ENCODE measurements around the gene ASPG.

ASPG gene

GRCh38 chr14:104119119-104119487, 33.6 kb downstream of the ASPG start:
- DNase-seq = no peak

- DNase-seq = no peak
Observed at GRCh38 chr14:104119488-104120251, 34.2 kb downstream of the ASPG start.

- no peak for DNase-seq
Observed at GRCh38 chr14:104120281-104120741, 34.8 kb downstream of the ASPG start.

DNA sequence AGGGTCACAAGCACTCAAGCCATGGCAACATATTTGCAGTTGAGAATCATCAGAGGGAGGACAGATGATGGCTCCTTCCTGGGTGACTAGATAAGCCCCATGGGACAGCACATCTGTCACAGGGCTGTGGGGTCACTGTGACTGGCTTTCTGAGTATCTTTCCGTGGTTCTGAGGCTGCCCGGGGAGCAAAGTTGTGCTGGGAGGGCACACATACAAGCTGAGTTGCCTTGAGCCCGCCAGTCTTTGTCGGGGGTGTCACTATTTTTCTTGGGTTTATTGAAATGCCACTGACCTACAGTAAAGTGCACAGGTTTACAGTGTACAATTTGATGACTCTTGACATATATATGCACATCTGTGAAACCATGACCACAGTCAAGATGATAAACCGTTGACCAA, 35.6 kb downstream of the ASPG start:
- DNase-seq = no peak

- no peak for DNase-seq
Observed at GRCh38 chr14:104123879-104124278, 38.4 kb downstream of the ASPG start.

- DNase-seq = no peak
Observed at GRCh38 chr14:104125011-104125410, 39.5 kb downstream of the ASPG start.

DNA sequence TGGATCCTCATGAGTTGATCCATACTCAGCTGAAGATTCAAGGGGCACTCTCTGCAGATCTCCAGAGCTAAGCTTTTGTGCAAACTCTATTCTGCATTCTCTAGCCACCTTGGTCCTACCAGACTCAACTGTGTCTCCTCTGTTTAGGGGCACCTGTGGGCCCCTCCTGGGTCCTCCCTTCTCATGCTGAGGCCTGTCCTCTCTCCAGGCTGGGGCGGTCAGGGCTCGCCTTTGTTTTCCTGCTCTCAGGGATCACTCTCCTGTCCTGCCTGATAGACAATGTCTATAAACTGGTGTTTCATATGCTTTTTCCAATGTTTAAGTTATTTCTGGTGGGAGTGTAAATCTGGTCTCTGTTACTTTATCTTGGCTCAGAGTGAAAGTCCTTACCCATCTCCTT, 41.3 kb downstream of the ASPG start:
- no peak for DNase-seq

DNA sequence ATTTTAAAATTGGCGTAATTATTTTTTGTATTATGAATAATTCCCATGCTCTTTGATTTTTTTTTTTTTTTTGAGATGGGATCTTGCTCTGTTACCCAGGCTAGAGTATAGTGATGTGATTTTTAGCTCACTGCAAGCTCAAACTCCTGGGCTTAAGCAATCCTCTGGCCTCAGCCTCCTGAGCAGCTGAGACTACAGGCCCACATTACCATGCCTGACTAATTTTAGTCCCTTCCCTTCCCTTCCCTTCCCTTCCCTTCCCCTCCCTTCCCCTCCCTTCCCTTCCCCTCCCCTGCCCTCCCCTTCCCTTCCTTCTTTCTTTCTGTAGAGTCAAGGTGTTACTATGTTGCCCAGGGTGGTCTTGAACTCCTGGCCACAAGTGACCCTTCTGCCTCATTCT, 43.5 kb downstream of the ASPG start:
- DNase-seq = no peak

GRCh38 chr14:104129556-104129955, 44.1 kb downstream of the ASPG start:
- no peak for DNase-seq

GRCh38 chr14:104130974-104131651, 45.6 kb downstream of the ASPG start:
- DNase-seq = no peak

- DNase-seq = no peak
Observed at GRCh38 chr14:104131968-104132732, 46.6 kb downstream of the ASPG start.

DNA sequence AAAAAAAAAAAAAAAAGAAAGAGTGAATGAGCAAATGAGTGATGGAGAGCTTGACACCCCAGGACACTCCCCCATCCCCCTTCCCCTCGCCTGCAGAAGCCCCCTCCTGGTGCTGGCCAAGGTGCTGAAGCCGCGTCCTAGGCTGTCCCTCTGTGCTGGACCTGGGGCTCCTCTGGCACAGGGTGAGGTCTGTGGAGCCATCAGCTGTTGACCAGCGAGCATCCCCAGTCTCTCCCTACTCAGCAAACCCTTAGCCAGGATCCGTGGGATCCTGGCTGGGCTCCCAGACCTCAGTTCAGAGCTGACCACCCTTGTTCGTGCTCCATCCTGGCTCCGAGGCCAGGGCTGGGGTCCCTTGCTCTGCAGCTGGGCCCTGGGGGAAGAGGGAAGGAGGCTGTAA, 47.5 kb downstream of the ASPG start:
- no peak for DNase-seq

DNA sequence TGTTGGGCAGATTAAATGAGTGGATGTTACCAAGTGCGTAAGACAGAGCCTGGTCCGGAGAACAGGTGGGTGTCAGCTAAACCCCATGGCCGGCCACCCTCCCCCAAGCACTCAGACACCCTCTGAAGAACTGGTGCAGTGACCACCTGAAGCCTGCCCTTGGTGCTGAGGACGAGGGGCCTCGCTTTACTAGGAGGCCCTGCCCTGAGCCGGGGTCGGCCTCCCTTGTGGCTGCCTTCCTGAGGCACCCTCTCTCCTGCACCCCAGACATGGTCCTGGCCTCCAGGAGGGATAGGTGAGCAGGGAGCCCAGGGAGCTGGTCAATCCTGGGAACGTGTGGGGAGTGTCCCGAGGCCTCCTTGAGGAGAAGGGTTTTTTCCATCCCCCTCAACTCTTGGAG, 48.0 kb downstream of the ASPG start:
- no peak for DNase-seq

DNA sequence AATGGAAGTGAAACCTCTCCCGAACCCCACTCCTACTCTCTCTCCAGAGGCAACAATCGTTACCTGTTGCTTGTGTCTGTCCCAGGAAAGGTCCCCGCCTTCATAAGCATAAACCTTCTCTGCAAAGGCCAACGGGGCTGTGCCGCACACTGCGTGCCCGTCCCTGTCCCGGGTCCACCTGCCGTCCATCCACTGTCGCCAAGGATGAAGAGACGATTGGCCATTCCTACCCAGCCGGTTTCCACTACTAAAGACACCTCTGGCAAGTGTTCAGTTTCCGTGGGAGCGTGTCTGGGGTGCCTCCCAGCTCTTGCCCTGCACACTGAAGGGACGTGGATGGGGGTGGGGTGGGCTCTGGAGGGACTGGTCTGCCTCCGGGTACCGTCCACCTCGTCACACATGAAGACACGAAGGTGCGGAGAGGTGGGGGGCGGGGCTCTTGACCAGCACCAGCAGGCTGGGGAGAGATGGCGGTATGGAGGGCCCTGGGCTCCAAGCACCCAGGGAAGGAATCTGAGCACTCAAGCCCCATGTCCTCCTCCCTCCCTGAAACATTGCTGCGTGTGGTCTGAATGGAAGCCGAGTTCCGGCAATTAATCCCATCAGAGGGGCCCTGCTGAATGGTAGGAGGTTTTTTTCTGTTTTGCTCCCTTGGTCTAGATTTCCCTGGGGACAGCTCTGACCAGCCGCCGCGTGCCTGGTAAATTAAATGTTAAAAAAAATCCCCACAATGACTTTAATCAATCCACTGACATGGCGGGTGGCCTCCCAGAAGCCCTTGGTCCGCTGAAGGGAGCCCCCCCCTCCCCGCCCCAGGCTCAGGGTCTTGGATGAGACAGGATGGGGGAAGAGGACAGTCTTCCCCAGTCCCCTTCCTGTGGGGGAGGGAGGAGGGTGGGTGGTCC, 48.8 kb downstream of the ASPG start:
- no peak for DNase-seq

- no peak for DNase-seq
Observed at GRCh38 chr14:104135121-104135903, 49.8 kb downstream of the ASPG start.

DNA sequence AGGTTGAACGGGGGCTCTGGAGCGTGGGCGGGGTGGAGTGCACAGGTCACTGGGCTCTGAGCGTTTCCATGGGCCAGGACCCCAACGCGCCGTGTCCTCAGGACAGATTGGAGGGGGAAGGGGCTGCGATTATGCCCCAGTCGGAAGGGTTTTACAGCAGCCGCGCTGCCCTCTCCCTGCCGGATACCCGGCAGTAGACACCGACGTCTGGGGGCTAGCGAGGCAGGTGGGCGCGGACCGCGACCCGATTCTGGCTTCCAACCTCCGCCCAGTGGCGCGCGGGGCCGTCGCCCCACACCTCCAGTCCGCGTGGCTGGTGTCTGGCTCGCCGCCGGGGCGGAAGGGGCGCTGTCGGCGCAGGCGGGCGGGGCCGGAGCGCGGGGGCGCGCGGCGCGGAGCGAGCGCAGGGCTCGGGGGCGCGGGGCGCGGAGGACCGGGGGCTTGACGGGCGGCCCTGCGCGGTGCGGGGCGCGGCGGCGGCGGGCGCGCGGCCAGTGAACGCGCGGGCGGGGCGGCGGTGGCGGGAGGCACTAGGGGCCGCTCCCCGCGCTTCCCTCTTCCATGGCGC, 50.5 kb downstream of the ASPG start:
- no peak for DNase-seq

- DNase-seq = no peak
Observed at GRCh38 chr14:104136472-104137296, 51.2 kb downstream of the ASPG start.

DNA sequence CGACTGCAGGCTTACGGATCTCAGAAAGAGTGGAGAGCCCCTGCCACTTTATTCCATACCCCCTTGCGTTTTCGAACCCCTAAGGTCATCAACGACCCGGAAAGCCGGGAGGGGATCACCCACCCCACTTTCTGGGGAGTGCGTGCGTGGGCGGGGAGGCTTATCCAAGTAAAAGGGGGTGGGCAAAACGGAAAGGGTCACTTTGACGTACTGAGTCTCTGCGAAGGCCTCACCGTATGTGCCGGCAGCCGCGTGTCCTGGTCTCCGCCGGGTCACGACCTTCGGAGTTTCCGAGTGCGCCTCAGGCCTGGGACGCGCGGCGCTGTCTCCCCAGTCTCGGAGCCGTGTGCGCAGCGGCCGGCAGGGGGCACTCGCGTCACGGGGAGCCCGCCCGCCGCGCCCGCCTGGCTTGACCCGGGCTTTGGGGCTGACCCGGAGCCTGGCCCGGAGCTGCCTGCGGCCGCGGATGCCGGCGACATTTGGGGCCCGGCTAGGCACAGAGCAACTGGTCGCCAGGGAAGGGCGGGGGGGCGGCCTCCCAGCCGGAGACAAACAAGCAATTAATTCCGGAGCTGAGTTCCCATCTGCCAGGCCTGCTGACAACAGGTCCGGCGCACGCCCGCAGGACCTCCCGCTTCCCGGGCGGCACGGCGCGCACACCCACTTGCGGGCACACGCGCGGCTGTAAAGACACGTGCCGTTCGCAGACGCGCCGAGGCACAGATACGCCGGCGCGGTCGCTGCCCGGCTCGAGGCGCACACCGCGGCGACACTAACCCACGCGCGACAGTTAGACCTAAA, 52.0 kb downstream of the ASPG start:
- DNase-seq = peak; percentile 18

- DNase-seq = peak; percentile 76
Observed at GRCh38 chr14:104138098-104138717, 52.7 kb downstream of the ASPG start, which contains the start of gene KIF26A. Gene KIF26A, plus strand, starts transcription at chr14:104138587. Its CDS starts 136 bp downstream, at chr14:104138723.

Measured in NCI-H2227 treated with DMSO at 0.1 percent for 48 hours (cell line).